HG03571 (cell line): ENCODE results near the gene ATP2B2.

ENCODE experiments used
- ATAC-seq: cut with Tn5 transposase; IDR thresholded peaks from one replicate; pipeline ENCODE4 v1.9.1; 2021; ENCODE audit not compliant: unreplicated experiment

The ATP2B2 gene

DNA sequence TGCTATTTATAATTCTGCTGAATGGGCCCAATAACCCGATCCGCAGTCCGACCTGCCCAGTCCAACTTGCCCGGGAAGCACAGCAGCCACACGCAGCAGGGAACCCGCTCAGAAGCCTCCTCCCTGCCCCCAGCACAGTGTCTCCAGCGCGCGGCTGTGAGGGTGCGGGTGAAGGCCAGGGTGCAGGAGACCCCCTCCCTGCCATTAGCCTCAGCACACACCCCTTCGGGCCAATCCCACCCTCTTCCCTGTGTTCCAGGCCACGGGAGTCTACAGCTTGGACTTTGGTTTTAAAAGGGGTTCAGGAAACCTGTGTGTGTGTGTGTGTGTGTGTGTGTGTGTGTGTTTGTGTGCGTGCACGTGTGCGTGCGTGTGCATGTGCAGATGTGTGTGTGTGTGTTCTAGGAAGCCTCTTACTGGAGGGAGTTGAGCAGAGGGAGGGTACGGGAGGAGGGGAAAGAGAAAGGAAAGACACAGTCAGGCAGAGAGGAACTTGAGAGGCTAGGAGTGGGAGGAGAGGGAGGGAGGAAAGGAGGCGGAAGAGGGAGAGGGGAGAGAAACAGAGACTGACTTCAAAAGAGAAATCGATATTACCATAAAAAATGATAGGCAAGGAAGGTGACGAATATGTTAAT, 34.2 kb downstream of the ATP2B2 start:
- no peak for ATAC-seq

DNA sequence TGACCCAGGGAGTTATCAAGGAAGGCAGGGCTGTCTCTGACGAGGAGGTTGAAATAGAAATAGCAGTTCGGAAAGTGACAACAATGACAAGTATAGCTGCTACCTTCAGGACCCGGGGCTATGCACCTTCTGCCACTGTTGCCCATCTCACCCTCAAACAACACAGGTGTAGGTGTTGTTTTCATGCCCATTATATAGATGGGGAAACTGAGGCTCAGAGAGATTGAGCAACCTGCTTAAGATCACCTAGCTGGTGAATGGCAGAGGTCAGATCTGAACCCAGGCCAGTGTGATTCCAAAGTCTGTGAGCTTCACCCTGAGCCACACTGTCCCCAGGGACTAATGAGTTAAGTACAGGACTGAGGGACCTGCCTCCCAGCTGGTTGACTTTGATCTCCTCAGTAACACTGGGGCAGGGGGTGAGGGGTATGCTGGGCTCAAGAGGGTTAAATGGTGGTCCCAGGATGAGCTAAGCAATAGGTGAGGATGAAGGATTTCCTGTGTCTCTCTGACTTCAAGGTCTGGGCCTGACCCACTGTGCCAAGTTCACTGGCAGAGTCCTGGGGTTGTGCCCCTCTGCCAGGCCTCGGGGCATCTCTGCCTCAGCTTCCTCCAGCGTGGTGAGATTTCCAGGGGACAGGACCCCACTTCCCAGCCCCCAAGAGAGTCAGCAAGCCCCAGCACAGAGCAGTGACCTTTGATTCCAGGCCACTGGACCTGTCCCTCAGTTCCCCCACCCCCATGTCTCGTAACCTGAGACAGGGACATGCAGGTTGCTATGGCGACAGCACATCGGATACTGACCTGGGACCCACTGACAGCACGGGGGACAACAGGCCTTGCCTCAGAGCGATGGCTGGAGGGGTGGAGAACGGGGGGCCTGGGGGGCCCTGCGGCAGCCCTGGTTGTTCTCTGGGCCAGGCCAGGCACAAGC, 35.0 kb downstream of the ATP2B2 start:
- no peak for ATAC-seq

DNA sequence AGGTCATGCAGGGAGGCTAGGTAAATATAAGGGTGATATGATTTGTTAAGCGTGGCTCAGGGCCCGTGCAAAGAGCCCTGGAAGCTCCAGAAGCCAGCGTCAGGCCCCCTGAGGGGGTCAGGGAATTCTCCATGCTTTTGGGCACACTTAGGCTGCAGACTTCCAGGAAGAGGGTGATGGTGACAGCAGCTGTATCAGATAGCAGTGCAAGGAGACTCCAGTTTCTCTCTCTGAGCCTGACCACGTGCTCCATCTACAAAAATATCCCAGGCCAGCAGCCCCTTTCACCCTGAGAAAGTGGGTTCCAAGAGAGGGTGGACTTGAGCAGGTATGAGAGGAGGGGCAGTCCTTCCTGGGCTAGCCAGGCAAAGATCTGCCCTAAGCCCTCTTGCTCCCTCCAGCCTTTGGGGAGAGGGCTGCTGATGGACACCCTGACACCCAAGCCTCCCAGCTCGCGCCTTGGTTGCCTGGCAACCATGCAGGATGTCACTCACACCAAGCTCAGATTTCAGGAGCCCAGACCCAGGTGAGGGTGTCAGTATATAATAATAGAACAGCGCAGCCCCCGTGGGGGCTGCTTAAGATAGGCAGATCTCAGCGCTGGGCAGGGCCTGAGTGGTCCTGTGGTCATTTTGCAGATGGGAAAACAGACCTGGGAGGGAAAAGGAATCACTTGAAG, 35.8 kb downstream of the ATP2B2 start:
- ATAC-seq, result no peak

DNA sequence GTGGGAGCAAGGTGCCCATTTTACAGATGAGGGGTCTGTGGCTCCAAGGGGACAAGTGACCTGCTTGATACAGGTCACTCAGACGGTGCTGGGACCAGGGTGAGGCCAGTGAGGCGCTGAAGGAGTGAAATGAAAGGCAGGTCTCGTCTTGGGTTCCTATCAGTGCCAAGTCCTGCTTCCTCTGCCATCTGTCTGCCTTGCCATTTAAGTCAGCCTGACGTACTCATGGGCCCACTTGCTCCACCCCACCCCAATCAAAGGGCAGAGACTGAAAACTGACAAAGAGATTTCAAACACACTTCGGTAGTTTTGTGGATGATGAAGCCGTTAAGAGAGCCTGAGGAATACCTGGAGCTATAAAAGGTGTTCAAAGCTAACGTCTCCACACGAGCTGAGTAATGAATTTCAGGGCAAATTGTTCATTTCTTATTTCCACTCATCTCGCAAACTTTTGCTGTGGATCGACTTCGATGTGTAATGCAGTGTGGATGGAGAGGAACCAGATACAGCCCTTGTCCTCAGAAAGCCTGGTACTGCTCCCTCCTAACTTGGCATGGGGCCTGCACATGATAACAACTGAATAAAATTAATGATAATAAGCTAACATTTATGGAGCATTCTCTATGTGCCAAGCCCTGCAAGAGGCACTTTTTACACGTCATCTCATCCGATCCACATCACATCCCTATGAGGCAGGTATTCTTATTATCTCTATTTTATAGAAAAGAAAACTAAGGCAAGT, 36.6 kb downstream of the ATP2B2 start:
- ATAC-seq, result no peak

DNA sequence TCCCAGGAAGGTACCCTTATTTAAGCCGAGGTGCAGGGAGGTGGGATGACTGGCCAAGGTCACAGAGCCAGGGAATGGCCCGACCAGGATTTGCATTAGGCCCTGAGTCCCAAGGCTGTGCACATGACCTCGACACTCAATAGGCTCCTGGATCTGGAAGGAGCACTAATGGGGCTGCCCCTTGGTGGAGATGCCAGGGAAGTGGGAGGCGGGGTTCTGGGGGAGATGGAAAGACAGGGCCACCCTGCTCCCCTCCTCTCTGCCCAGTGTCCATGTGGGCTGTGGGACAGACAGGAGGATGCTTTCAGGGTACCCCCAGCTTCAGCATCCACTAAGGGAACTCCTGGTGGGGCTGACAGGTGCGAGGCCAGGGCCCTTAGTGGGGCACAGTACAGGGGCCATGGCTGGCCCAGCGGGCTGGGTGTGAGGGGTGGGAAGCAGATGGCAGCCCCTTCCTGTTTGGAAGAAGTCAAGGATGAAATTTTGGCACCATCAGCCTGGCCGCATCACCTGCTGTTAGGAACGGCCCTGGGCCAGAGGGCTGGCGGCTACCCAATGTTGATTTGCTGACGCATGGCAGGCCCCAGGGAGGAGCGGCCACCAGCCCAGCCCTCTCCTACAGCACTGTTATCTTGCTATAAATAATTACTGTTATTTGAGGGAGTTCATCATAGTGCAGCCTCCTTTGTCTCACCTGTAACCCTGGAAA, 37.3 kb downstream of the ATP2B2 start:
- no peak for ATAC-seq

DNA sequence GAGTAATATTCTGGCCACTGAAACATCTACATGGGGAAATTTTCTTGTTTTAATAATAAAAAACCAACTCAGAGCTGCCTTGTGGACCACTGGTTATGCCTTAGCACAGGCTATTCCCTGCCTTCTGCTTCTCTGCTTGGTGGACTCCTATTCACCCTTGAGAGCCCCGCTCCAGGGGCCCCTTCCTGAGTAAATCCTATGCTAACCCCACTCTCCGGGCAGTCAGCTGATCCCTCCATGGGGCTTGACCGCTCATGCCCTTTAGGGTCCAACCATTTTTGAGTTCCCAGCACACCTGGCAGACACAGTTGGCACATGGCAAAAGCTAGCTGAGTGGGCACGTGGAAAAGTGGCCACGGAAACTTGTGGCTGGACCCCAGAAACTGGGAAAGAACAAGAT, 38.2 kb downstream of the ATP2B2 start:
- no peak for ATAC-seq

DNA sequence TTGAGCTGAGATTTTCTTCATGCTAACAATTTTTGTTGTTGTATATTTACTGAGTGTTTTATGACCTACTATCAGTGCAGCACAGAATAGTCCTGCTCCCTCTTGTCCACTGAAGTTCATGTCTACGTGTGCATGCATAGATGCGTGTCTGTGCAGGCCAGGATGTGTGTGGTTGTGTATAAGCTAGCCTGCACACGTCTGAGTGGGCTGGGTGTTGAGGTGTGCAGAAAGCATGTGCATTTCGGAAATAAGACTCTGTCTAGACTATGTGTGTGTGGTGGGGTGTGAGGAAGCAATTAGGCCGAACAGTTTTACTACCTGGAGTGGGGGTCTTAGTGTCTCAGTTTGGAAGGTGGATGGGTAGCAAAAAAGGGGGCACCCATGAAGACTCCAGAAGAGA, 39.2 kb downstream of the ATP2B2 start:
- ATAC-seq, result no peak

DNA sequence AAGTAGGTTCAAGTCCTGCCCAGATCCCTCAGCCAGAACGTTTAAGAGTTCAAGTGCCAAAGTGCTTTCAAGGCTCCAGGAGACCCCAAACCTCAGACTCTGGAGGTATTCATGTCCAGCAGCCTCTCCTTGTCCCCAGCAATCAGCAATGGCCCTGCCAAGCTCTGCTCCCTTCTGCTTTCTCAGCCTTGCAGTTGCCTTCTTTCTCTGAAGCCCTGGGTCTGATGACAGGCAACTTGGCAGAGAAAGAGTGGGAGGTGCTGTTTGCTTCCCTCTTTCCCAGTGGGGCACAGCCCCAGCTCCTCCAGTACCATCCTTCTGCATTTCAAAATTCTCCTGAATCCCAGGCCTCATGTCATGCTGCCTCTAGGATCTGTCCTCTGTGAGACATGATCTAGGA, 40.2 kb downstream of the ATP2B2 start:
- no peak for ATAC-seq

DNA sequence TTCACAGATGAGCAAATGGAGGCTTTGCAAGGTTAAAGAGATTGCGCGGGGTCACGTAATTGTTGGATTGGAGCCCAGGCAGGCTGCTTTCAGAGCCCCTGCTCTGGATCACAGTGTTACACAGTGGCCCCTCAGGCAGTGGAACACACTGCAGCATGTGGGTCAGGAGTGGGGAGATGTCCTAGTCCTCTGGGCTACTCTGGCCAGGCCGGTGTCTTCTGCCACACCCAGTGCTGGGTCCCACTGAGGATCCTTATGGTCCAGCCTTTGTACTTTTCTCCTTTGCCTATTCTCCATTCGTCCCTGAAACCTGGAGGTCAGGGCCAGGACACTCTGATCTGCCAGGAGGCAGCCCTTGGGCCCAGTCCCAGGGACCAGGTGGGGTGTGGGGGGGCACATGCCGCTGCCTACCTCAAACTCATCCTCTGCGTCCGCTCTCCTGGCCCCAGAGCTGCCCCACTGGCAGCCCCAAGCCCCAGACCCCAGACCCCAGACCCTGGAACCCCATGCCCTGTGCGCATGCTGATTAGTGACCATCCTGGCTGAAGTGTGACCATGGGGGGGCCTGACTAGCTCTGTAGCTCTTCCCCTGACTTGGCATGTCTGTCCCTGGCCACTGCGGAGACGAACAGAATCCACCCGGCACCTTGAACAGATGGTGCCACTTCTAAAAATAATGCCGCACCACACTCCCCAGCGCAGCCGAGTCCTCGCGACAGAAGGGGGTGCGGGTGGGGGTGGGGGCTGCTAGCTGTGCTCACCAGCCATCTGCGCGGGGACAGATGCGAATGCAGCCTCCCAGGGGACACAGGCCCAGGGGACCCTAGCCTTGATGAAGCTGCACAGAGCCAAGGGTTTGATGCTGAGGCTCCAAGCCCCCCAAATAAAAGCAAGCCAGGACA, 41.6 kb downstream of the ATP2B2 start:
- ATAC-seq, result no peak

DNA sequence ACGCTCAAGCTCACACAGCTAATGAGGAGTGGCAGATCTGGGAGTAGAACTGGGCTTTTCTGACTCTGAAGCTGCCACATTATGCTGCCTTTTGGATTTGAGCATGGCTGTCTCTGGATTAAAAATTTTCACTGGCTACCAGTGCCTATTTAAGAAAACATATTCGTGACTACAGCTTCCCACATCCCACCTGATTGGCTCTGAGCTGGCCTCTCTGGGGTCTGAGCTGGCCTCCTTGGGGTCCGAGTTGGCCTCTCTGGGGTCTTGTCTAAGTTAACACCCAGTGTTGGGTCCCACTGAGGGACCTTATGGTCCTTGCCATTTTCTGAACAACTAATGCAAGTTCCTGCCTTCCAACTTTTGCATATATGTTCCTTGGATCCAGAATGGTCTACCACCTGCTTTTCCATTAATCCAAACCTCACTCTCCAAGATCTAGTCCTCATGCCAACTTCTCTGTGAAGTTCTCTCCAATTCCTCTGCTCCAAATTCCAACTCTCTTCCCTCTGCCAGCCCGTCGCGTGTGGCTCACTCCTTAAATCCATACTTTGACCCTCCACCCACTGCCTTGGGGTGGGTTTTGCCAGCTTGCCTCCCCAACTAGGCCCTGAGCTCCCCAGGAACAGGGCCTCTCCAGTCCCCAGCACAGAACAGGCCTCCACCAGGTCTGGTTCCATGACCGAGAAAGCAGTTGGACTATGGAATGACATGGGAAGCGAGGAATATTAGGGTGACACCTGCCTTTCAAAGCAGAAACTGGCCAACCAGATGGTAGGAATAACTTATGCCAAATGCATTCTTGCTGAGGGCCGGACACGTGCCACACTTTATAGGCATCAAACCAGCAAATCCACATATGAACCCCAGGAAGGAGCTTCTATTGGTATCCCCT, 42.5 kb downstream of the ATP2B2 start:
- ATAC-seq, result no peak

DNA sequence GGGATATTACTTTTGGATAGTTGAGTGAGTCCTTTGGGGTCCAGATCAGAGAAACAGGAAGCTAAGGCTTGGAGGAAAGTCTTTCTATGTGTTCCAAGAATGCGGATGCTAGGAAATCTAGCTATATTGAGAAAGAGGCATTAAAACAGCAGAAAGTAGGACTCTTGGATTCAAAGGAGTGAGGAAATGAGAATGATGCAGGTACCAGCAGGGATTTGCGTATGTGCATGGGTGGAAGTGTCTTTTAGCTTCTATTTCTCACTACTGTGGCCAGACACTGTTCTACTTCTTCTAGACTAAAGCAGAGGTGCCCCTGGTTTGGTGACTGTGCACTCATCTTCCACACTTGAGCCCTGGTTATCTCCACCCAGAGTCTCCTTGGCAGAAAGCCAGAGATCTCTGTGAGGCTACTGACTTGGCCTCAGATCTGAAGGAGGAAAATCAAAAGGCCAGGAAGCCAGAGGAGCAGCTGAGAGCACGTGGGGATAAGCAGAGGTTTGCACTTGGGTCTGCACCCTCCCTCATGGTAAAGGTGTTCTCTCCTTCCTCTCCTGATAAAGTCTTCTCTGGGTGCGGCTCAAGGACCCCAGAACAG, 44.3 kb downstream of the ATP2B2 start:
- ATAC-seq, result no peak

DNA sequence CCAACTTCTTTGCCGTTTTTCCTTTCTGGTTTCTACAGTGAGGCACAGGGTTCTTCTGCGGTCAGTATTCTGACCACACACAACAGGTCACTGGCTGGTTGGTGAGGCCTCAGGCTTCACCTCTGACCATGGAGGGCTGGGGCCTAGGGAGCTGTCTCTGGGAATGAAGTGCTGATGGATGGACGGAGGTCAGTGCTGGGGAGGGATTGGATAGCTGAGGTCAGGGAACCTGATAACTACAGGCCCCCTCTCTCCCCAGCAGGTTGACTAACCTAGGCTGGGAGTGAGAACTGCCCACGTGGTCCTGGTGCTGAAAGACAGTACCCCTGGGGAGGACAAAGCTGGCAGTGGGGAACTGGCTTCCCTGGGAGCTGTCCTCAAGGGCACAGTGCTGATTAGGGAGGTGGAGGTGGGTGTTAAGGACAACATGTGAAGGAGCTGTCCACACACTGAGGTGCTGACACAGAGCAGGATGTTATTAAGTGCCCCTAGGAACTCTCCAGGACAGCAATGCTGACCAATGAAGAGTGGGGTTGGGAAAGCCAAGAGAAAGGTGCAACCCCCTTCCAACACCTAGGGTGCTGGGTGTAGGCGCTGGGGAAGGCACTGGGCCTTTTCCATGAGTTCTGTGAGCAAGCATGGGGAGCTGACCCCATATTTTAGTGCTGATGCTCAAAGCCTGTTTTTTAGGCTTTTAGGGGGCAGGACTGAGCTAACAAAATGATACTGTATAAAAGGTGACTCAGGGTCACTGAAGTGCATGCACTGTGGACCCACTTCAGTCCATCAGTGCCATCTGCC, 45.2 kb downstream of the ATP2B2 start:
- ATAC-seq, result no peak

DNA sequence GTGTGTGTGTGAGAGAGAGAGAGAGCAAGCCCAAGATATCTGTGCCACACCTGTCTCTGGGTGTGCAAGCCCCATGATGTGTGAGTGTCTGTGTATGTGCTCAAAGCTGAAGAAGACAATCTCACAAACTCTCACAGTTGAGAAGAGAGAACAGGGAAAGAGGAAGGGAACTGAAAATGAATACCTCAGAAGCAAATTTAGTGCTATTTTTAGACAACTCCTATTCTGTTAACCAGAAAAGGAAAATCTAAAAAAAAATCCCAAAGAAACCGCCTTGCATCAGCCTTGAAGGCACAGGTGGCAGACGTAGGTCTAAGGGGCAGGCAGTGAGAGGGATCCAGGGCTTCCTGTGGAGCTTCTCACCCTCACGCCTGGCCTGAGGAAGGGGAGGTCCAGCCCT, 47.8 kb downstream of the ATP2B2 start:
- no peak for ATAC-seq

DNA sequence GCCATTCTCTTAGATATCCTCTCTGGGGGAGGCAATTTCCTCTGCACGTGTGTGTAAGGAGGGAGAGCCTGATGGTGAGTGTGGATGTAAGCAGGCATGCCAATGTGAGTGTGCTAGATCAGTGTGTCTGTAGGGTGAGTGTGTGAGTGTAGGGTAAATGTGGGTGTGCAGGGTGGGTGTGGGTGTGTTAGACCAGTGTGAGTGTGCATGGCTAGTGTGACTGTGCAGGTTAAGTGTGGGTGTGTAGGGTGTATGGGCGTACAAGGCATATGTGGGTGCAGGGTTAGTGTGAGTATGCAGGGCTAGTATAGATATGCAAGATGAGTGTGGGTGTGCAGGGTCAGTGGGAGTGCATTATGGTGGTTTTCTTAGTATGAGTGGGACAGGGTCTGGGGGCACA, 48.4 kb downstream of the ATP2B2 start:
- no peak for ATAC-seq

DNA sequence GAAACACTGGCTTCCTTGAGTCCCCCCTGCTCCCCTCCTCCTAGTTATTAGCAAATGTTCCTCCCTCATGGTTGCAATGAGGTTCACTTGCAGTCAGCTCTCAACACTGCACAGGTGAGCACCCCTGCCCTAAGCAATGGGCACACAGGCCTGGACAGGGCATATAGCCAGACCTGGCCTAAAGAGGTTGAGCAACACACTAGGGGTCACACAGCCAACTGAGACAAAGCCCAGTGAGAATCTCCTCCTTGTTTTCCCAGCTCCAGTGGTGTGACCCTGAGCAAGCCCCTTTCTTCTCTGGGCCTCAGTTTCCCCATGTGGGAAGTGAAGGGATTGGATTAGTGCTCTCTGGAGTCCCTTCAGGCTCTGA, 49.9 kb downstream of the ATP2B2 start:
- ATAC-seq, result no peak

DNA sequence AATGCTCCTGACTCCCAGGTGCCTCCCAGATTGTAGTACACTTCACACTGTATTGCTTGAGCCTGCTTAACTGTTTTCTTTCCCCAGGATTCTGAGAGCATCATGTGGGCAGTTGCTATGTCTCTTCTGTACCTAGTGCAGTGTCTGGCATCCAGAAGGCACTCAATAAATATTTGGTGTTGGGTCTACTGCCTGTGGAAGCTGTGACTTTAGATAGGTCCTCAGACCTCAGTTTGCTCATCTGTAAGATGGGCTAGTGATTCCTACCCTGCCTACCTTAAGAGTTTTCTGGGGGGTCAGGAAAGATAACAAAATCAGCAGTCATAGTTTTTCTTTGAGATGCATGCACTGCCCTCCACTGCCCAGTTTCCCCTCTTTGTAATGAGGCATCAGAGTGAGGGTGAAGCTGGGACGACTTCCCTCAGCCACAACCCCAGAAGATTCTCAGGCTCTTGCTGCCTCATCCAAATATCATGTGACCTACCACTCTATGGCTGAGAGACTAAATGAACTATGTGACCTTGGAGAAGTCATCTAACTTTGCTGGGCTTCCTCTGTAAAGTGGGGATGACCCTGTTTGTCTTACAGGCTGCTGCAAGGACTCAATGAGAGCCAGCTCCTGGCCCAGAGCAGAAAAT, 50.4 kb downstream of the ATP2B2 start:
- ATAC-seq, result no peak
